HG02610 (cell line): ENCODE results near the gene NUMB.
"Not testable (repeated sequence)": the region's sequence is repeated elsewhere in the genome, so short reads cannot be mapped to it uniquely, and the experiment has no call there.

Experiments
- ATAC-seq: cut with Tn5 transposase; IDR thresholded peaks from one replicate; pipeline ENCODE4 v1.9.1; 2021; ENCODE audit warnings: mild to moderate bottlenecking, moderate library complexity; ENCODE audit not compliant: unreplicated experiment

Gene NUMB

DNA sequence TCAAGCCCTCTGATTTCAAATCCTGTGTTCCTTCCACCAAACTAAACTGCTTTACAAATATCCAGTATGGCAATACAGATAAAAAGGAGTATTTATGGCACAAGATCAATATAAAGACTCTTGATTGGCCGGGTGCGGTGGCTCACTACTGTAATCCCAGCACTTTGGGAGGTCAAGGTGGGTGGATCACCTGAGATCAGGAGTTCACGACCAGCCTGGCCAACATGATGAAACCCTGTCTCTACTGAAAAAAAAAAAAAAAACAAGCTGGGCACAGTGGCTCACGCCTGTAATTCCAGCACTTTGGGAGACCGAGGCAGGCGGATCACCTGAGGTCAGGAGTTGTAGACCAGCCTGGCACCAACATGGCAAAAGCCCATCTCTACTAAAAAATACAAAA lies 35.3 kb downstream of the NUMB start:
- not testable (repeated sequence) for ATAC-seq

DNA sequence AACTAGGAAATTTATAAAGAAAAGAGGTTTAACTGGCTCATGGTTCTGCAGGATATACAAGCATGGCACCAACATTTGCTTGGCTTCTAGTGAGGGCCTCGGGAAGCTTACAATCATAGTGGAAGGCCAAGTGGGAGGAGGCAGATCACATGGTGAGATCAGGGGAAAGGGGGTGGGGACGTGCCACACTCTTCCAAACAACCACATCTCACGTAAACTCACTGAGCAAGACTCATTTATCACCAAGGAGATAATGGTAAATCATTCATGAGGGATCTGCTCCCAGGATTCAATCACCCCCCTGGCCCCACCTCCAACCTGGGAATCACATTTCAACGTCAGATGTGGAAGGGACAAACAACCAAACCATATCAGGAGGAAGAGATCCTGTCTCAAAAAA lies 35.8 kb downstream of the NUMB start:
- ATAC-seq: no peak

- no peak for ATAC-seq
Measured at GRCh38 chr14:73418227-73418626, 40.1 kb downstream of the NUMB start.

DNA sequence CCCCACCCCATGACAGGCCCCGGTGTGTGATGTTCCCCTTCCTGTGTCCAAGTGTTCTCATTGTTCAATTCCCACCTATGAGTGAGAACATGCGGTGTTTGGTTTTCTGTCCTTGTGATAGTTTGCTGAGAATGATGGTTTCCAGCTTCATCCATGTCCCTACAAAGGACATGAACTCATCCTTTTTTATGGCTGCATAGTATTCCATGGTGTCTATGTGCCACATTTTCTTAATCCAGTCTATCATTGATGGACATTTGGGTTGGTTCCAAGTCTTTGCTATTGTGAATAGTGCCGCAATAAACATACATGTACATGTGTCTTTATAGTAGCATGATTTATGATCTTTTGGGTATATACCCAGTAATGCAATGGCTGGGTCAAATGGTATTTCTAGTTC lies 52.1 kb downstream of the NUMB start:
- not testable (repeated sequence) for ATAC-seq

- no peak for ATAC-seq
Measured at GRCh38 chr14:73403181-73403752, 55.1 kb downstream of the NUMB start.

GRCh38 chr14:73402579-73402978 lies 55.8 kb downstream of the NUMB start:
- ATAC-seq: no peak

DNA sequence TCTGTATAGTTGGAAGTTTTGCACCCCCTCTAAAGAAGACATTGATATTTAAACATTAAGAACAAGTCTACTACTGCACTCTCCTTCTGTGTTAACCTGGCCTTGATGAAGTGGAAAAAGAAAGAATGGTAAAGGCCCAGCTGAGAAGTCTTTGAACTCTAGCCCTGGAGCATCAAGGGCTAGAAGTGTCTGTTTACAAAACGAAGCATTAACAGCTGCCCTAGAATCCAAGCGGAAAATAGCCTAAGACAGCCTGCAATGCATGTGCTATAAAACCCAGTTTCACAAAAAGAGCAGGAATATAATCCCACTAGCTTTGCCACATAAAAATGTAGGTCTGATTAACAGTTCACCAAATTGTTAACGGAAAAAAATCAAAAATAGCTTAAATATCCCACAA lies 60.5 kb downstream of the NUMB start:
- ATAC-seq: no peak

DNA sequence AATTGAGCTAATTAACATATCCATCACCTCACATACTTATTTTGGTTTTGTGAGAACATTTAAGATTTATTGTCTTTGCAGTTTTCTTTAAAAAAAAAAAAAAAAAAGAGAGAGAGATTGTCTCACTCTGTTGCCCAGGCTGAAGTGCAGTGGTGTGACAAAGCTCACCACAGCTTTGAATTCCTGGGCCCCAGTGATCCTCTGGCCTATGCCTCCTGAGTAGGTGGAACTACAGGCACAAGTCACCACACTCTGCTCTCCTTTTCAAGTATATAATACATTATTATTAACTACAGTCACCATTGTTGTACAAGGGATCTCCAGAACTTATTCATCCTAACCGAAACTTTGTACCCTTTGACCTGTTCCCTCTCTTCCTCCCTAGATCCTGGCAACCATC lies 64.0 kb downstream of the NUMB start:
- ATAC-seq: no peak

- no peak for ATAC-seq
Measured at GRCh38 chr14:73393375-73393774, 65.0 kb downstream of the NUMB start.

GRCh38 chr14:73392329-73393257 lies 65.8 kb downstream of the NUMB start:
- peak; percentile 57 for ATAC-seq

DNA sequence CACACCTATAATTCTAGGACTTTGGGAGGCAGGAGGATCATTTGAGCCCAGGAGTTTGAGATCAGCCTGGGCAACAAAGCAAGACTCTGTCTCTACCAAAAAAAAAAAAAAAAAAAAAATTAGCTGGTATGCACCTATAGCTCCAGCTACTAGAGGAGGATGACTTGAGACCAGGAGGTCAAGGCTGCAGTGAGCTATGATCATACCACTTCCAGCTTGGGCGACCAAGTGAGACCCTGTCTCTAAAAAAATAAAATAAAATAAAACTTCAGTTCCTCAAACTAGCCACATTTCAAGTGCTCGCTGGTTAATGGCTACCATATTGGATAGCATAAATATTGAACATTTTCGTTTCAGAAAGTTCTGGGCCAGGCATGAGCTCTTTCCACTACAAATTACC lies 70.5 kb downstream of the NUMB start:
- ATAC-seq: not testable (repeated sequence)

GRCh38 chr14:73386342-73386741 lies 72.0 kb downstream of the NUMB start:
- no peak for ATAC-seq

- not testable (repeated sequence) for ATAC-seq
Measured at GRCh38 chr14:73385021-73385420, 73.3 kb downstream of the NUMB start.

DNA sequence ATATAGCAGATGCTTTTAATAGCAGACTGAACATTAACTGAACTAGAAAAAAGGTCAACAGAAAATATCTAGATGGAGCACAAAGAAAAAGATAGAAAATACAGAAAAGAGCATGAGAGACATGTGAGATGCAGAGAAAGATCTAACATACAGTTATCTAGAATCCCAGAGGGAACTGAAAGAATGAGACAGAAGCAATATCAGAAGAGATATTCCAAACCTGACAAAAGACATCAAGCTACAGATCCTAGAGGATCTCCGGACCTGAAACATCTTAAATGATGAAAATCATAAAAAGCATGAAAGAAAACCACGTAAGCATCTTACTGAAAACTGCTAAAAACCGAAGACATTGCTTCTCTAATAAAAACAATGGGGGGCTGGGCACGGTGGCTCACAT lies 75.0 kb downstream of the NUMB start:
- no peak for ATAC-seq

DNA sequence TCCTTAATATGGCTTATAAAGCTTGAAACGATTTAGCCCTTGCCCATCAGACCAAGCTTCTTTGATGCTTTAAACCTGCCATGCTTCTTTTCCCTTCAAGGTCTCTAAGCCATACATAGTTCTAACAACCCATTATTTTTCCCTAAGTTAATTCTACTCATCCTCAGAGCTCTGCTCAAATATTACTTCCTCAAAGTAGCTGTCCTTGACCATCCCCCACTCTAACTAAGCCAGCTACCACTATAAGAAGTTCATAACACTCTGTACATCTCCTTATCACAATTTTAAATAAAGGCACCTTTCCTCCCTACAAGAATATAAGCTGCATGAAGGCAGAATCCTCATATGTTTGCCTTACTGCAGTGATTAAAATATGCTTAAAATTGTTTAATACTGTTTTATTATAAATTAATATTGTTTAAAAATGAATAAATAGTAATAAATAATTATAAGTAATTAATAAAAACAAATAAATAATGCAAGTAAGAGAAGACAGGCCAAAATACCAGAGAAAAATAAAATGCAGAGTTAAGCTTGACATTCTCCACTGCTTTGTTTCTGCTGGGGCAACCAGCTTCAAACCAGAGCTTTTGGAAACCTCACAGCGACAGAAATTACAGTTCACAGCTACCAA lies 76.8 kb downstream of the NUMB start:
- ATAC-seq: no peak

- no peak for ATAC-seq
Measured at GRCh38 chr14:73376585-73376984, 81.8 kb downstream of the NUMB start.

DNA sequence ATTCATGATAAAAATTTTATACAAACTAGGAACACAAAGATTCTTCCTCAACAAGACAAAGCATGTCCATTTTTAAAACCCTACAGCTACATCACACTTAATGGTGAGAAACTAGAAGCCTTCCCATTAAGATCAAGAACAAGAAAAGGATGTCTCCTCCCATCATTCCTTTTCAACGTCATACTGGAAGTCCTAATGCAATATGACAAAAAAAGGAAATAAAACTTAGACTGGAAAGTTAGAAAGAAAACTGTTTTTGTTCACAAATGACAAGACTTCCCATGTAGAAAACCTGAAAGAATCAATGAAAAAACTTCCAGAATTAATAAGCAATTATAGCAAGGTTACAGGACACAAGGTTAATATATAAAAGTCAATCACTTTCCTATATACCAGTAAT lies 82.5 kb downstream of the NUMB start:
- no peak for ATAC-seq

DNA sequence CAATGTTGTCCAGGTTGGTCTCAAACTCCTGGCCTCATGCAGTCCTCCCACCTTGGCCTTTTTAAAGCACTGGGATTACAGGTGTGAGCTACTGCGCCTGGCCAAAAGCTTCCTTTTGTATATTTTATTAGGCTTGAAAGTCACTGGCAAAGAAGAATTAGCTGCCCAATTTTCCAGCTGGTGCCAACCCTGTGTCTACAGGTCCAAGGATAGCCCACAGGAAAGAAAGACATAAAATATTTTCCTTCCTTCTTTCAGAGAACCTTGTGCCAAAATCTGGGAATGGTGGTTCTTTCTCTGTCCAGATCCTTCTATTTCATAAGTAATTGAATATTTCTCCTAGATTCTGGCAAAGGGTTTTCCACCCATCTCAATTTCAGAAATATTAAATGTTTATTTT lies 84.1 kb downstream of the NUMB start:
- ATAC-seq: no peak

- no peak for ATAC-seq
Measured at GRCh38 chr14:73372529-73372928, 85.8 kb downstream of the NUMB start.

DNA sequence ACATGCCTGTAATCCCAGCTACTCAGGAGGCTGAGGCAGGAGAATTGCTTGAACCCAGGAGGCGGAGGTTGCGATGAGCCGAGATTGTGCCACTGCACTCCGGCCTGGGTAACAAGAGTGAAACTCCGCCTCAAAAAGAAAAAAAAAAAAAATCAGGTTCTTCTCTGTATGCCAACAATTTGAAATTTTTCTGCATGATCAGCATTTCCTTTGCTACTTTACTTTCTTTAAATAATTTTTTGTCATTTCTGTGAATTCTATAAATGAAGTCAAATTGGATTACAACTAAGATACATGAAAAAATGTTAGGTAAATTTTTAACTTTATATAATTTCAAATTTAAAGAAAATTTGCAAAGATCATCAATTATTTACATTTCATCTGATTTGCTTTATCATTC lies 87.8 kb downstream of the NUMB start:
- no peak for ATAC-seq

DNA sequence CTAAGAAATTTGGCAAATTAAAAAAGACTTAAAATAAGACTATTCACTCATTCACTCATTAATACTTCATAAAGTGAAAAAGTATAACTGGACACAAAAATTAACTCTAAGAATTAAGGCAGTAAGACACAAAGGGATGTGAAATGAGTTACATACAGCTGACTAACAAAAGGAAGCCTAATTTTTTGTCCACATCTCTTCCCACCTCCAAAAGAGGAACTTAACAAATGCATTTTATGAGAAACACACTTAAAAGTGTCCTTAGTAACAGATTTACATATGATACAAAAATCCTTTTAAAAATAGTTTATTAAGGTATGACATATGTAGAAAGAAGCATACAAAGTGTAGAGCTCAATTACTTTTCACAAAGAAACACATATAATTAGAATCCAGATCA lies 88.9 kb downstream of the NUMB start:
- ATAC-seq: no peak

DNA sequence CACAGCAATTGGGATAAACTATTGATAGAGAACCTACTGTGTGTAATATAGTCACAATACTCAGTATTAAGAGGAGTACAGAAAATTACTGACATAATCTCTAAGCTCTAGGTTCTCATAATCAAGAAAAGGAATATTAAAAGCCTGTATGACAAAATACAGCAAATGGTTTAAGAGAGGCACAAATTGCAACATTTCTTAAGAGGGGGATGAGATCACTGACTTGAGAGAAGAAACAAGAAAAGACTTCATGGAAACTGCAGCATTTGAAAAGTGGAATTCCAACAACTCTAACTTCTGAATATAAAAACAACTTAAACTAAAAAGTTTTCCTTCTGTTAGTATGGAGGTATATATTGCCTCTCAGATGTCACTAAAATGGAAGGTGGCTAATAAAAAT lies 89.7 kb downstream of the NUMB start:
- ATAC-seq: no peak
